GM12878 (cell line): Measurements from ENCODE around the gene CHST5. TPM values are rescaled to one million over a fixed set of nuclear protein-coding genes. Genes with fewer than 3 reads are reported as not detected.

Experiments used
- BACH1 ChIP-seq: fragments of 450-650 bp; IDR thresholded peaks from 2 replicates; pipeline ENCODE4 v1.6.1; 2017; ENCODE audit warnings: mild to moderate bottlenecking, borderline replicate concordance
- BHLHE40 ChIP-seq, 2 experiments: fragments of 450-650 bp in 1 of 2; IDR thresholded peaks; 2 replicates each; pipeline ENCODE4 v1.6.1; 2011 to 2017; ENCODE audit warnings: low read depth in 2 of 2, borderline replicate concordance in 1 of 2, improper control_type of control experiment in 1 of 2, low read length in 1 of 2, mild to moderate bottlenecking in 1 of 2
- PAX5 ChIP-seq: IDR thresholded peaks from 2 replicates; pipeline ENCODE4 v1.6.1; 2011; ENCODE audit warnings: low read depth, low read length, borderline replicate concordance
- RBBP5 ChIP-seq: fragments of 200-600 bp; sonication (generic); conservative IDR thresholded peaks from 2 replicates; pipeline ENCODE4 v1.6.1; 2016
- RCOR1 ChIP-seq: conservative IDR thresholded peaks from 2 replicates; pipeline ENCODE4 v1.6.1; 2012; ENCODE audit warnings: low read depth, low read length, improper control_type of control experiment
- RELA ChIP-seq: fragments of 450-650 bp; IDR thresholded peaks from 2 replicates; pipeline ENCODE4 v1.8.0; 2014; ENCODE audit warnings: borderline replicate concordance; ENCODE audit not compliant: partially characterized antibody
- polyA plus RNA-seq, 11 experiments: library from polyadenylated mRNA; depleted of rRNA in 4 of 11; unstranded in 6 of 11; stranded (reverse) in 5 of 11; fragments of >200 nt; fragmentation: Nextera tagmentation in 4 of 11; fragmentation: Illumina TruSeq in 1 of 11; extraction: Ambion mirVana in 4 of 11; extraction: Trizol in 1 of 11; gene quantifications; 1 replicate in 1 of 11; 2 replicates in 10 of 11; pipeline versions ENCODE4 v1.2.1 to v1.2.3, GENCODE V29; 2011 to 2016; ENCODE audit warnings: inconsistent platforms in 2 of 11, missing spikeins in 2 of 11, low read depth in 1 of 11
- total RNA-seq, 4 experiments: library from RNA; depleted of rRNA in 3 of 4; stranded (reverse); fragments of >200 nt in 3 of 4; fragmentation: Illumina TruSeq in 1 of 4; extraction: Trizol in 1 of 4; gene quantifications; 2 replicates each; pipeline versions ENCODE4 v1.2.1 to v1.2.3, GENCODE V29; 2013 to 2021
- TF ChIP-seq, protein P1 (sequence below): fragments of 450-650 bp; IDR thresholded peaks from 2 replicates; pipeline ENCODE4 v1.6.1; 2017; ENCODE audit warnings: mild to moderate bottlenecking, moderate library complexity
- TF ChIP-seq, protein P2 (sequence below): IDR thresholded peaks from 2 replicates; pipeline ENCODE4 v1.6.1; 2011; ENCODE audit warnings: mild to moderate bottlenecking, low read depth, low read length, moderate library complexity; ENCODE audit not compliant: insufficient replicate concordance
- TF ChIP-seq, protein P3 (sequence below): fragments of 450-650 bp; IDR thresholded peaks from 2 replicates; pipeline ENCODE4 v1.6.1; 2016; ENCODE audit warnings: mild to moderate bottlenecking

The CHST5 gene
- total and polyA plus RNA-seq, 10 of the 15 experiments (the other 5 are each of a cell fraction or from before 2014, with no cell fraction given), result 0.04 to 0.43 (median 0.14) TPM; not detected in 6

DNA sequence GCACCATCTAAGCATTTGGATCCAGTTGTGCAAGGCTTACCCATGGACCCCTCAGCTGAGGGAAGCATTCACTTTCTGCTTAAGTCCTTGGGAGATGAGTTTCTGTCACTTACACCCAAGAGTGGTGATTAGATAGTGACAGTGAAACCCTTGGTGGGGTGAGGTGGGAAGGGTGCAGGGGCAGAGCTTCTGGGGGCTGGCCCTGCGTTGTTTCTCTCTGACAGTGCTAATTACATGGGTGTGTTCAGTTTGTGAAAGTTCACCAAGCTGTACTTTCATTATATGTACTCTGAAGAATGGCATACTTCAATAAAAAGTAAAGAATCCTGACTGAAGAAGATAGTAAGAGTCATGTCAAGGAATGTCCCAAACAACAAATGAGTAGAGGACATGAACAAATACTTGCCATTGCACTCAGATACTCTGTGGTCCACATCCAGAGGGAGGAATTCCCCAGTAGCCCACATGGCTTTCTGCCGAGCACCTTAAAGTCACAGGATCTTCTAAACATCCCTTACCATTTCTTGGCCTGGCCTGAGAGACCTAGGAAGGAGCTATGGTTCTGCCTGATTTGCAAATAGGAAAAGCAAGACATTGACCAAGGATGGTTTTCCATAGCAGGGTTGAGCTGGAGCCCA is 49.1 kb downstream of the CHST5 start (continued):
- TF ChIP-seq BACH1 (0 out of 2 replicates have a peak, but pooled peaks have one; percentile 8), RCOR1 (no peak), RBBP5 (no peak), PAX5 (no peak), BHLHE40 (IDR thresholded peaks at IDR 0.05; ENCODE audit: borderline replicate concordance in 1 of 2, low read depth in 2 of 2, low read length in 1 of 2) (peak in 1 of 2 experiments; percentile 44; a peak in 1 of 4 replicates), RELA (no peak)
- TF ChIP-seq, protein P1, sequence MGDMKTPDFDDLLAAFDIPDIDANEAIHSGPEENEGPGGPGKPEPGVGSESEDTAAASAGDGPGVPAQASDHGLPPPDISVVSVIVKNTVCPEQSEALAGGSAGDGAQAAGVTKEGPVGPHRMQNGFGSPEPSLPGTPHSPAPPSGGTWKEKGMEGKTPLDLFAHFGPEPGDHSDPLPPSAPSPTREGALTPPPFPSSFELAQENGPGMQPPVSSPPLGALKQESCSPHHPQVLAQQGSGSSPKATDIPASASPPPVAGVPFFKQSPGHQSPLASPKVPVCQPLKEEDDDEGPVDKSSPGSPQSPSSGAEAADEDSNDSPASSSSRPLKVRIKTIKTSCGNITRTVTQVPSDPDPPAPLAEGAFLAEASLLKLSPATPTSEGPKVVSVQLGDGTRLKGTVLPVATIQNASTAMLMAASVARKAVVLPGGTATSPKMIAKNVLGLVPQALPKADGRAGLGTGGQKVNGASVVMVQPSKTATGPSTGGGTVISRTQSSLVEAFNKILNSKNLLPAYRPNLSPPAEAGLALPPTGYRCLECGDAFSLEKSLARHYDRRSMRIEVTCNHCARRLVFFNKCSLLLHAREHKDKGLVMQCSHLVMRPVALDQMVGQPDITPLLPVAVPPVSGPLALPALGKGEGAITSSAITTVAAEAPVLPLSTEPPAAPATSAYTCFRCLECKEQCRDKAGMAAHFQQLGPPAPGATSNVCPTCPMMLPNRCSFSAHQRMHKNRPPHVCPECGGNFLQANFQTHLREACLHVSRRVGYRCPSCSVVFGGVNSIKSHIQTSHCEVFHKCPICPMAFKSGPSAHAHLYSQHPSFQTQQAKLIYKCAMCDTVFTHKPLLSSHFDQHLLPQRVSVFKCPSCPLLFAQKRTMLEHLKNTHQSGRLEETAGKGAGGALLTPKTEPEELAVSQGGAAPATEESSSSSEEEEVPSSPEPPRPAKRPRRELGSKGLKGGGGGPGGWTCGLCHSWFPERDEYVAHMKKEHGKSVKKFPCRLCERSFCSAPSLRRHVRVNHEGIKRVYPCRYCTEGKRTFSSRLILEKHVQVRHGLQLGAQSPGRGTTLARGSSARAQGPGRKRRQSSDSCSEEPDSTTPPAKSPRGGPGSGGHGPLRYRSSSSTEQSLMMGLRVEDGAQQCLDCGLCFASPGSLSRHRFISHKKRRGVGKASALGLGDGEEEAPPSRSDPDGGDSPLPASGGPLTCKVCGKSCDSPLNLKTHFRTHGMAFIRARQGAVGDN, result no peak
- TF ChIP-seq, protein P2, sequence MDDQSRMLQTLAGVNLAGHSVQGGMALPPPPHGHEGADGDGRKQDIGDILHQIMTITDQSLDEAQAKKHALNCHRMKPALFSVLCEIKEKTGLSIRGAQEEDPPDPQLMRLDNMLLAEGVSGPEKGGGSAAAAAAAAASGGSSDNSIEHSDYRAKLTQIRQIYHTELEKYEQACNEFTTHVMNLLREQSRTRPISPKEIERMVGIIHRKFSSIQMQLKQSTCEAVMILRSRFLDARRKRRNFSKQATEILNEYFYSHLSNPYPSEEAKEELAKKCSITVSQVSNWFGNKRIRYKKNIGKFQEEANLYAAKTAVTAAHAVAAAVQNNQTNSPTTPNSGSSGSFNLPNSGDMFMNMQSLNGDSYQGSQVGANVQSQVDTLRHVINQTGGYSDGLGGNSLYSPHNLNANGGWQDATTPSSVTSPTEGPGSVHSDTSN, result no peak
- TF ChIP-seq, protein P3, sequence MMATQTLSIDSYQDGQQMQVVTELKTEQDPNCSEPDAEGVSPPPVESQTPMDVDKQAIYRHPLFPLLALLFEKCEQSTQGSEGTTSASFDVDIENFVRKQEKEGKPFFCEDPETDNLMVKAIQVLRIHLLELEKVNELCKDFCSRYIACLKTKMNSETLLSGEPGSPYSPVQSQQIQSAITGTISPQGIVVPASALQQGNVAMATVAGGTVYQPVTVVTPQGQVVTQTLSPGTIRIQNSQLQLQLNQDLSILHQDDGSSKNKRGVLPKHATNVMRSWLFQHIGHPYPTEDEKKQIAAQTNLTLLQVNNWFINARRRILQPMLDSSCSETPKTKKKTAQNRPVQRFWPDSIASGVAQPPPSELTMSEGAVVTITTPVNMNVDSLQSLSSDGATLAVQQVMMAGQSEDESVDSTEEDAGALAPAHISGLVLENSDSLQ, result peak; percentile 71
- TF ChIP-seq, all 136 proteins: peak for 10
